ENCODE data around the gene PIP5K1B. TPM values are rescaled to one million over a fixed set of nuclear protein-coding genes. Genes with fewer than 3 reads are reported as not detected.

The PIP5K1B gene
- total RNA-seq, 1 experiment from 2014 or later, result 2.5 TPM

DNA sequence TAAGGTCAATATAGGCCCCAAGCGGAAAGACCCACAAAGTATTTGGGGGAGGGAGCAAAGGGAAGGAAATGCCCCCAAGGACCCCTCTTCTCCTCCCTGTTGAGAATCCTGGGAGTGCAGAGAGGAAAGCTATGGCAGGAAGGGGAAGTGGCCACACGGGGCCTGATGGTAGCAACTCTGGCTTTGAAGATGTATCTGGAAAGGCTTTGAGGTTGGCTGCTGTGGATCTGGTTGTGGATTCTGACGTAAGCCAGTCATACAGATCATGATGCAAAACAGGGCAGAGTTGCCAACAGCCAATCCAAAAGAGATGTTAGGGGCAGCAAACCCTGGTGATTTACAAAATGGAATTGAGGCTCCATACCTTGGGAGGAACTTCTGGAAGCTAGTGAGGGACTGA lies 200.1 kb downstream of the PIP5K1B start:
- H4K91ac ChIP-seq (ENCODE audit: insufficient read length, low read depth, low read length), result no peak overlapping the region
- no peaks in the 10 kb centered on the region; a peak in 1 of 7 replicates for H3K36me3 Mint-ChIP-seq (ENCODE audit: insufficient read depth in 1 of 3, low read depth in 3 of 3)
- no peaks in the 10 kb centered on the region for H3K23me2 ChIP-seq (ENCODE audit: insufficient read length, low read depth, low read length, poor library complexity, severe bottlenecking)
- no peak overlapping the region for H2BK12ac ChIP-seq (ENCODE audit: insufficient read length, low read depth, low read length)
- no peak overlapping the region for H3K27ac Mint-ChIP-seq
- no peaks in the 10 kb centered on the region for H3K79me1 ChIP-seq (ENCODE audit: insufficient read depth, low read depth, low read length, poor library complexity, severe bottlenecking)
- H3K4me1 Mint-ChIP-seq, result peaks cover 14% of the 10 kb centered on the region in 2 experiments
- H2BK15ac ChIP-seq (ENCODE audit: low read depth, low read length), result no peak overlapping the region
- no peak overlapping the region for H4K8ac ChIP-seq (replicated peaks; ENCODE audit: insufficient read length, low read depth, low read length)
- H3K9ac ChIP-seq (ENCODE audit: extremely low read depth, insufficient read length, low read length), result no peak overlapping the region
- H2AFZ ChIP-seq (ENCODE audit: low read length), result no peak overlapping the region
- H3K27me3 Mint-ChIP-seq (ENCODE audit: low read depth), result no peaks in the 10 kb centered on the region
- no peak overlapping the region for H3K4me2 ChIP-seq (ENCODE audit: insufficient read depth, insufficient read length, low read length)
- H2AK5ac ChIP-seq (ENCODE audit: insufficient read length, low read length), result no peak overlapping the region
- H3K27ac ChIP-seq (ENCODE audit: insufficient read length, low read depth, low read length), result no peak overlapping the region
- no peak overlapping the region for H3K23ac ChIP-seq (ENCODE audit: insufficient read length, low read depth, low read length)
- no peaks in the 10 kb centered on the region for H3K27me3 ChIP-seq (ENCODE audit: insufficient read depth, low read length)
- H3K9me3 ChIP-seq (ENCODE audit: control insufficient read depth, low read depth, low read length), result no peaks in the 10 kb centered on the region
- H3K9me3 Mint-ChIP-seq, result no peaks in the 10 kb centered on the region
- no peak overlapping the region for H3K18ac ChIP-seq (ENCODE audit: insufficient read length, low read depth, low read length)
- H3K79me2 ChIP-seq (ENCODE audit: insufficient read depth, low read length), result no peaks in the 10 kb centered on the region
- no peak for DNase-seq
- no peak overlapping the region for H3K56ac ChIP-seq (ENCODE audit: insufficient read length, low read depth, low read length)
- no peak overlapping the region for H2BK5ac ChIP-seq (ENCODE audit: insufficient read length, low read length)
- H3K14ac ChIP-seq (ENCODE audit: insufficient read depth, low read length), result no peak overlapping the region
- no peaks in the 10 kb centered on the region for H4K20me1 ChIP-seq (ENCODE audit: control insufficient read depth, insufficient read depth, insufficient read length)
- TF ChIP-seq CTCF (conservative IDR thresholded peaks at IDR 0.05), result no peak
- no peak overlapping the region for H2BK20ac ChIP-seq (ENCODE audit: low read depth, low read length, poor library complexity, severe bottlenecking)
- H2BK120ac ChIP-seq (ENCODE audit: low read depth, low read length, poor library complexity, severe bottlenecking), result no peak overlapping the region
- no CpG with 5 or more reads among the region's 3 CpGs for WGBS (ENCODE audit: extremely low coverage, insufficient read length, low lambda C conversion rate)
- no peak overlapping the region for H3K4me3 Mint-ChIP-seq
- no peak overlapping the region for H3T11ph ChIP-seq (ENCODE audit: low read length)
- no peak overlapping the region for H4K5ac ChIP-seq (ENCODE audit: insufficient read length, low read depth, low read length)
- no peak overlapping the region for H3K4ac ChIP-seq (ENCODE audit: low read depth, low read length)
- H3K4me1 ChIP-seq (ENCODE audit: insufficient read depth, low read length), result no peaks in the 10 kb centered on the region
